H1 (cell line): ENCODE data around the gene RFT1.

Experiments used
- BCL11A ChIP-seq, 2 experiments: IDR thresholded peaks; one replicate each; pipeline ENCODE4 v1.6.1; 2011; ENCODE audit warnings: low read depth in 2 of 2, low read length in 2 of 2, mild to moderate bottlenecking in 2 of 2
- CEBPB ChIP-seq: IDR thresholded peaks from 2 replicates; pipeline ENCODE4 v1.6.1; 2012; ENCODE audit warnings: low read depth, low read length
- EP300 ChIP-seq, 2 experiments: IDR thresholded peaks; 1 replicate in 1 of 2; 2 replicates in 1 of 2; pipeline ENCODE4 v1.6.1; 2011 to 2012; ENCODE audit warnings: low read depth in 2 of 2, low read length in 2 of 2, mild to moderate bottlenecking in 2 of 2, borderline replicate concordance in 1 of 2, inconsistent platforms in 1 of 2, moderate library complexity in 1 of 2
- GABPA ChIP-seq: IDR thresholded peaks from 2 replicates; pipeline ENCODE4 v1.6.1; 2011; ENCODE audit warnings: mild to moderate bottlenecking, low read length, moderate library complexity, borderline replicate concordance; ENCODE audit not compliant: insufficient read depth
- MAFK ChIP-seq: IDR thresholded peaks from 2 replicates; pipeline ENCODE4 v1.6.1; 2012; ENCODE audit warnings: low read depth, mild to moderate bottlenecking, improper control_type of control experiment, low read length
- POLR2A ChIP-seq, 2 experiments: IDR thresholded peaks; 1 replicate in 1 of 2; 2 replicates in 1 of 2; pipeline ENCODE4 v1.6.1; 2011; ENCODE audit warnings: low read depth in 2 of 2, low read length in 2 of 2, mild to moderate bottlenecking in 2 of 2; ENCODE audit errors: control extremely low read depth in 1 of 2
- POLR2AphosphoS5 ChIP-seq: IDR thresholded peaks from 2 replicates; pipeline ENCODE4 v1.6.1; 2011; ENCODE audit warnings: low read depth, low read length
- RFX5 ChIP-seq: IDR thresholded peaks from 2 replicates; pipeline ENCODE4 v1.6.1; 2011; ENCODE audit warnings: low read depth, low read length, improper control_type of control experiment, borderline replicate concordance
- SIN3A ChIP-seq, 2 experiments: IDR thresholded peaks in 1 of 2; conservative IDR thresholded peaks in 1 of 2; 2 replicates each; pipeline ENCODE4 v1.6.1; 2011 to 2012; ENCODE audit warnings: low read length in 2 of 2, improper control_type of control experiment in 1 of 2, low read depth in 1 of 2, mild to moderate bottlenecking in 1 of 2
- SIRT6 ChIP-seq: IDR thresholded peaks from one replicate; pipeline ENCODE4 v1.7.1; 2012; ENCODE audit warnings: low read length, inconsistent platforms
- SP2 ChIP-seq: IDR thresholded peaks from 2 replicates; pipeline ENCODE4 v1.6.1; 2012; ENCODE audit warnings: mild to moderate bottlenecking, low read length, inconsistent platforms
- ZNF274 ChIP-seq: IDR thresholded peaks from 2 replicates; pipeline ENCODE4 v1.7.0; 2012; ENCODE audit warnings: low read length, borderline replicate concordance; ENCODE audit errors: extremely low read depth
- TF ChIP-seq, protein P1 (sequence below), 3 experiments: IDR thresholded peaks; 1 replicate in 2 of 3; 2 replicates in 1 of 3; pipeline versions ENCODE4 v1.5.1 to v1.6.1; 2011; ENCODE audit warnings: low read length in 3 of 3, mild to moderate bottlenecking in 3 of 3, inconsistent platforms in 2 of 3, low read depth in 1 of 3, moderate library complexity in 1 of 3; ENCODE audit not compliant: insufficient read depth in 1 of 3; ENCODE audit errors: control extremely low read depth in 1 of 3

- TF ChIP-seq POLR2A (IDR thresholded peaks at IDR 0.05; ENCODE audit: control extremely low read depth in 1 of 2, low read depth in 2 of 2, low read length in 2 of 2): no peak
- TF ChIP-seq, protein P1, sequence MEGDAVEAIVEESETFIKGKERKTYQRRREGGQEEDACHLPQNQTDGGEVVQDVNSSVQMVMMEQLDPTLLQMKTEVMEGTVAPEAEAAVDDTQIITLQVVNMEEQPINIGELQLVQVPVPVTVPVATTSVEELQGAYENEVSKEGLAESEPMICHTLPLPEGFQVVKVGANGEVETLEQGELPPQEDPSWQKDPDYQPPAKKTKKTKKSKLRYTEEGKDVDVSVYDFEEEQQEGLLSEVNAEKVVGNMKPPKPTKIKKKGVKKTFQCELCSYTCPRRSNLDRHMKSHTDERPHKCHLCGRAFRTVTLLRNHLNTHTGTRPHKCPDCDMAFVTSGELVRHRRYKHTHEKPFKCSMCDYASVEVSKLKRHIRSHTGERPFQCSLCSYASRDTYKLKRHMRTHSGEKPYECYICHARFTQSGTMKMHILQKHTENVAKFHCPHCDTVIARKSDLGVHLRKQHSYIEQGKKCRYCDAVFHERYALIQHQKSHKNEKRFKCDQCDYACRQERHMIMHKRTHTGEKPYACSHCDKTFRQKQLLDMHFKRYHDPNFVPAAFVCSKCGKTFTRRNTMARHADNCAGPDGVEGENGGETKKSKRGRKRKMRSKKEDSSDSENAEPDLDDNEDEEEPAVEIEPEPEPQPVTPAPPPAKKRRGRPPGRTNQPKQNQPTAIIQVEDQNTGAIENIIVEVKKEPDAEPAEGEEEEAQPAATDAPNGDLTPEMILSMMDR (IDR thresholded peaks at IDR 0.05; ENCODE audit: control extremely low read depth in 1 of 3, insufficient read depth in 1 of 3, low read depth in 1 of 3, low read length in 3 of 3): no peak
- TF ChIP-seq CEBPB: no peak
- no peak for TF ChIP-seq SP2
- TF ChIP-seq GABPA: no peak
- TF ChIP-seq SIN3A (conservative IDR thresholded peaks at IDR 0.05 in 1 of 2, IDR thresholded peaks at IDR 0.05 in 1 of 2; ENCODE audit: low read depth in 1 of 2, low read length in 2 of 2): no peak
- TF ChIP-seq BCL11A (IDR thresholded peaks at IDR 0.05; ENCODE audit: low read depth in 2 of 2, low read length in 2 of 2): no peak
- no peak for TF ChIP-seq RFX5
- TF ChIP-seq POLR2AphosphoS5: no peak
- no peak for TF ChIP-seq MAFK
- TF ChIP-seq ZNF274: no peak
- no peak for TF ChIP-seq EP300 (IDR thresholded peaks at IDR 0.05; ENCODE audit: borderline replicate concordance in 1 of 2, low read depth in 2 of 2, low read length in 2 of 2)
- TF ChIP-seq SIRT6: no peak
Measured at GRCh38 chr3:53142986-53143385, 12.8 kb upstream of the RFT1 start.
